Activated T-helper 17 cell treated with anti-CD3 and anti-CD28 coated beads, Interleukin-2, amount 50 U/mL, for 72 hours (primary cell): ENCODE data around the gene HEPACAM. TPM values are rescaled to one million over a fixed set of nuclear protein-coding genes. Genes with fewer than 3 reads are reported as not detected.

Experiments used
- ATAC-seq: fragments of 150-1000 bp; cut with Tn5 transposase; replicated peaks from 2 replicates; pipeline ENCODE4 v1.10.0; 2021; ENCODE audit warnings: mild to moderate bottlenecking, moderate library complexity
- H3K27ac Mint-ChIP-seq: one replicate; pipeline ENCODE4 v1.8.0; 2022; ENCODE audit warnings: mixed read lengths
- H3K27me3 Mint-ChIP-seq: one replicate; pipeline ENCODE4 v1.8.0; 2022; ENCODE audit warnings: mixed read lengths
- H3K36me3 Mint-ChIP-seq: one replicate; pipeline ENCODE4 v1.8.0; 2022; ENCODE audit warnings: low read depth, mild to moderate bottlenecking, mixed read lengths
- H3K4me1 Mint-ChIP-seq: one replicate; pipeline ENCODE4 v1.8.0; 2022; ENCODE audit warnings: mixed read lengths
- H3K4me3 Mint-ChIP-seq: one replicate; pipeline ENCODE4 v1.8.0; 2022; ENCODE audit warnings: mild to moderate bottlenecking, mixed read lengths
- H3K9me3 Mint-ChIP-seq: one replicate; pipeline ENCODE4 v1.8.0; 2022; ENCODE audit warnings: mixed read lengths
- total RNA-seq, 2 donors: library from RNA; stranded (reverse); gene quantifications; one replicate each; pipeline ENCODE4 v1.2.3, GENCODE V29; 2022

HEPACAM gene
- total RNA-seq, 2 donors from 2014 or later = not detected

GRCh38 chr11:124934862-124935547 lies 842 bp downstream of the HEPACAM start:
- Mint-ChIP-seq H3K9me3 (no peaks in the 10 kb centered on the region), H3K4me3 (no peak overlapping the region), H3K27ac (no peak overlapping the region), H3K27me3 (peaks cover 5% of the 10 kb centered on the region), H3K36me3 (no peaks in the 10 kb centered on the region), H3K4me1 (peaks cover 4% of the 10 kb centered on the region)
- ATAC-seq = no peak

- Mint-ChIP-seq H3K27ac (no peak overlapping the region), H3K27me3 (peaks cover under 1% of the 10 kb centered on the region), H3K9me3 (no peaks in the 10 kb centered on the region), H3K4me1 (peaks cover 4% of the 10 kb centered on the region), H3K36me3 (no peaks in the 10 kb centered on the region), H3K4me3 (no peak overlapping the region)
- ATAC-seq = peak; percentile 39
Measured at GRCh38 chr11:124930799-124931198, 5.0 kb downstream of the HEPACAM start.

- H3K27ac Mint-ChIP-seq = no peak overlapping the region
- no peaks in the 10 kb centered on the region for H3K27me3 Mint-ChIP-seq
- no peak for ATAC-seq
- H3K9me3 Mint-ChIP-seq = no peaks in the 10 kb centered on the region
- H3K4me3 Mint-ChIP-seq = no peak overlapping the region
- H3K36me3 Mint-ChIP-seq = no peaks in the 10 kb centered on the region
- peaks cover 4% of the 10 kb centered on the region for H3K4me1 Mint-ChIP-seq
Measured at GRCh38 chr11:124928942-124929665, 6.7 kb downstream of the HEPACAM start.

GRCh38 chr11:124923296-124923695 lies 12.6 kb downstream of the HEPACAM start:
- ATAC-seq = no peak
- H3K27ac Mint-ChIP-seq = no peak overlapping the region
- no peak overlapping the region for H3K4me3 Mint-ChIP-seq
- H3K27me3 Mint-ChIP-seq = no peaks in the 10 kb centered on the region
- no peaks in the 10 kb centered on the region for H3K36me3 Mint-ChIP-seq
- H3K9me3 Mint-ChIP-seq = no peaks in the 10 kb centered on the region
- no peaks in the 10 kb centered on the region for H3K4me1 Mint-ChIP-seq

- H3K36me3 Mint-ChIP-seq = no peaks in the 10 kb centered on the region
- H3K4me3 Mint-ChIP-seq = no peak overlapping the region
- ATAC-seq = no peak
- H3K9me3 Mint-ChIP-seq = no peaks in the 10 kb centered on the region
- H3K4me1 Mint-ChIP-seq = no peaks in the 10 kb centered on the region
- H3K27ac Mint-ChIP-seq = no peak overlapping the region
- no peaks in the 10 kb centered on the region for H3K27me3 Mint-ChIP-seq
Measured at GRCh38 chr11:124922831-124923230, 13.0 kb downstream of the HEPACAM start.

- Mint-ChIP-seq H3K27me3 (no peaks in the 10 kb centered on the region), H3K27ac (no peak overlapping the region), H3K36me3 (no peaks in the 10 kb centered on the region), H3K4me3 (peak overlapping the region; percentile 33), H3K4me1 (no peaks in the 10 kb centered on the region), H3K9me3 (no peaks in the 10 kb centered on the region)
- peak; percentile 76 for ATAC-seq
Measured at GRCh38 chr11:124920870-124921609, 14.8 kb downstream of the HEPACAM start.

GRCh38 chr11:124920356-124920755 lies 15.5 kb downstream of the HEPACAM start:
- Mint-ChIP-seq H3K27me3 (no peaks in the 10 kb centered on the region), H3K4me3 (peak overlapping the region; percentile 33), H3K9me3 (no peaks in the 10 kb centered on the region), H3K4me1 (no peaks in the 10 kb centered on the region), H3K27ac (no peak overlapping the region), H3K36me3 (no peaks in the 10 kb centered on the region)
- ATAC-seq = no peak

- H3K4me1 Mint-ChIP-seq = no peaks in the 10 kb centered on the region
- no peak overlapping the region for H3K4me3 Mint-ChIP-seq
- ATAC-seq = no peak
- H3K36me3 Mint-ChIP-seq = no peaks in the 10 kb centered on the region
- H3K9me3 Mint-ChIP-seq = no peaks in the 10 kb centered on the region
- no peak overlapping the region for H3K27ac Mint-ChIP-seq
- H3K27me3 Mint-ChIP-seq = no peaks in the 10 kb centered on the region
Measured at GRCh38 chr11:124919898-124920297, 15.9 kb downstream of the HEPACAM start.

- Mint-ChIP-seq H3K27ac (no peak within 1 kb of the TSS), H3K4me3 (no peak within 1 kb of the TSS), H3K36me3 (no peaks in the 10 kb centered on the region), H3K4me1 (no peaks in the 10 kb centered on the region), H3K27me3 (no peaks in the 10 kb centered on the region), H3K9me3 (no peaks in the 10 kb centered on the region)
- ATAC-seq = no peak
Measured at GRCh38 chr11:124918950-124919349, 16.9 kb downstream of the HEPACAM start, which contains the start of gene HEPN1. TSS of gene HEPN1 (plus strand) at chr11:124919250.

- H3K4me3 Mint-ChIP-seq = no peak overlapping the region
Measured at GRCh38 chr11:124917115-124917637, 18.7 kb downstream of the HEPACAM start.

GRCh38 chr11:124916370-124916710 lies 19.5 kb downstream of the HEPACAM start:
- no peaks in the 10 kb centered on the region for H3K4me1 Mint-ChIP-seq
- no peak for ATAC-seq
- H3K27ac Mint-ChIP-seq = no peak overlapping the region
- no peaks in the 10 kb centered on the region for H3K36me3 Mint-ChIP-seq
- H3K27me3 Mint-ChIP-seq = peaks cover 6% of the 10 kb centered on the region
- H3K4me3 Mint-ChIP-seq = no peak overlapping the region
- H3K9me3 Mint-ChIP-seq = peaks cover 7% of the 10 kb centered on the region

More at GRCh38 chr11:124917115-124917637, 18.7 kb downstream of the HEPACAM start:
- ATAC-seq = no peak
- Mint-ChIP-seq H3K27me3 (no peaks in the 10 kb centered on the region), H3K4me1 (no peaks in the 10 kb centered on the region), H3K9me3 (no peaks in the 10 kb centered on the region), H3K36me3 (no peaks in the 10 kb centered on the region), H3K27ac (no peak overlapping the region)

- H3K4me1 Mint-ChIP-seq = no peaks in the 10 kb centered on the region
- peaks cover 6% of the 10 kb centered on the region for H3K27me3 Mint-ChIP-seq
- peaks cover 7% of the 10 kb centered on the region for H3K9me3 Mint-ChIP-seq
- no peak overlapping the region for H3K27ac Mint-ChIP-seq
- H3K4me3 Mint-ChIP-seq = no peak overlapping the region
- ATAC-seq = no peak
- H3K36me3 Mint-ChIP-seq = no peaks in the 10 kb centered on the region
Measured at GRCh38 chr11:124915541-124916369, 20.1 kb downstream of the HEPACAM start.

GRCh38 chr11:124902616-124903015 lies 33.2 kb downstream of the HEPACAM start:
- H3K27me3 Mint-ChIP-seq = peaks cover 26% of the 10 kb centered on the region
- no peaks in the 10 kb centered on the region for H3K36me3 Mint-ChIP-seq
- no peaks in the 10 kb centered on the region for H3K4me1 Mint-ChIP-seq
- no peak for ATAC-seq
- H3K9me3 Mint-ChIP-seq = no peaks in the 10 kb centered on the region
- no peak overlapping the region for H3K4me3 Mint-ChIP-seq
- no peak overlapping the region for H3K27ac Mint-ChIP-seq

- H3K27me3 Mint-ChIP-seq = peaks cover 21% of the 10 kb centered on the region
- no peak overlapping the region for H3K27ac Mint-ChIP-seq
- H3K4me3 Mint-ChIP-seq = no peak overlapping the region
- no peaks in the 10 kb centered on the region for H3K4me1 Mint-ChIP-seq
- no peaks in the 10 kb centered on the region for H3K36me3 Mint-ChIP-seq
- ATAC-seq = no peak
- no peaks in the 10 kb centered on the region for H3K9me3 Mint-ChIP-seq
Measured at GRCh38 chr11:124900464-124900863, 35.4 kb downstream of the HEPACAM start.
